NT2/D1 (cell line): ENCODE data around the gene COMMD7.

Source experiments
- YY1 ChIP-seq: IDR thresholded peaks from 2 replicates; pipeline ENCODE4 v1.6.1; 2011; ENCODE audit not compliant: insufficient read length, insufficient read depth
- ZNF274 ChIP-seq: IDR thresholded peaks from 2 replicates; pipeline ENCODE4 v1.6.1; 2011; ENCODE audit warnings: mild to moderate bottlenecking, low read depth, low read length

DNA sequence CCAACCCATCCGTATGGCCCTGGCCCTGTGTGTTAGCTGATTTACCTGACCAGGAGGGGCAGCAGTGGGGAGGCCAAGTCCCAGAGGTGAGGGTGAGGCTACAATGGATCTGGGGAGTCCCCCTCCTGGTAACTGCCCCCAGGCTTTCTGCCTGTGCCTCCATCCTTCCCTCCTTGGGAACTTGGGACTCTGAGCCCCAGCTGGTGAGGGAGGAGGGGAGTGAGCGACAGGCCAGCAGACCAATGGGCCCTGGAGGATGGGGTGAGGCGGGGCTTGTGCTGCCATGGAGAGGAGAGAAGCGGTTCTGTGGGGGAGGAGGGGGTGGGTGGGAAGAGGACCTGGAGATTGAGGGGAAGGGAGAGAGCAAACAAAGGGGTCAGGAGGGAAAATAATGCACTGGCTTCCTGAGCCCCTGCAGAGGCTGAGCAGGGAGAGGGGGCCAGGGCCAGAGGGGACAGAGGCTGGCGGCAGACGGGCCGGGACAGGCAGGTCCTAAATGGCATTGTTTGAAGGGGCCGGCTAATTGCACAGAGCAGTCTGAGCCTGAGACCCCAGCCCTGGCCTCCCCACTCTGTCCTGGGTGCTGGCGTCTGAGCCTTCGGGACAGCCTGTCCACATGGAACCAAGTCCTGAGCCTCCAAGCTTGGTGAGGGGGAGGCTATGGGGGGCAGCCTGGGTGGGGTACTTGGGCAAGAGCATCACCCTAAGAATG lies 36.4 kb upstream of the COMMD7 start:
- no peak for TF ChIP-seq YY1
- no peak for TF ChIP-seq ZNF274
